ENCODE data around the gene GSAP.
"Not testable (repeated sequence)": the region's sequence is repeated elsewhere in the genome, so short reads cannot be mapped to it uniquely, and the experiment has no call there.

The GSAP gene

DNA sequence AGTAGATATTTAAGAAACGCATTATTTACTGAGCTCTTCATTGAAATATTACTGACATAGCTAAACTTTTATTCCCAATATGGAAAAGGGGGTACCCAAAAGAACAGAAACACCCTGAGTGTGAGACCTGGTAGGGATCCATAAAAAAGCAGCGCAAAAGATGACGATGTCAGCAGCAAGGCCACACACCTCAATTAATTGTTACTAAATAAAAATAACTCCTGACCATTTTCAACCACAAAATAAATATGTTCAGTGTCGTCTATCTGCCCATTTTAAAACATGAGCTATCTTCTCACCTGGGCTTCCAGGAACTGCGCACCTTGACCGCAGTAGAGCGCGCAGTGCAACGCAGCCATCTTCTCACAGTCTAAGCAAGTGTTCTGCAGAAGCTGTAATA is 61.2 kb downstream of the GSAP start:
- DNase-seq (ENCODE audit: low read depth) = no peak

DNA sequence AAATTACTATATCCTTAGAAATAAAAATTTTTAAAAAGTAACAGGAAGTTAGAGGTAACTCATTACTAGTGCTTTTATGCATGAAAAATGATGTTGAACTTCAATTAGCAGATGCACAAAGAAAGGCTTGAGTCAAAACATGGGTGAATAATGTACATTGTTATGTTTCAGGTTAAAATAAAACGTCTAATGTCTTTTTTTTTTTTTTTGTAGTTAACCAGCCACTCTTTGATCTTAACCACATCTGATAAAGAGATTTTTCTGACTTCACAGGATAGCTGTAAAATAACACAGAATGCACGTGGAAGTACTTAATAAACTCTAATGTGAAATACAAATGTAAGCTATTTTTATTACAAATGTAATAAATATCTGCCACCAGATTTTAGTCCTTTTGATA is 61.7 kb downstream of the GSAP start:
- no peak for DNase-seq (ENCODE audit: low read depth)

DNA sequence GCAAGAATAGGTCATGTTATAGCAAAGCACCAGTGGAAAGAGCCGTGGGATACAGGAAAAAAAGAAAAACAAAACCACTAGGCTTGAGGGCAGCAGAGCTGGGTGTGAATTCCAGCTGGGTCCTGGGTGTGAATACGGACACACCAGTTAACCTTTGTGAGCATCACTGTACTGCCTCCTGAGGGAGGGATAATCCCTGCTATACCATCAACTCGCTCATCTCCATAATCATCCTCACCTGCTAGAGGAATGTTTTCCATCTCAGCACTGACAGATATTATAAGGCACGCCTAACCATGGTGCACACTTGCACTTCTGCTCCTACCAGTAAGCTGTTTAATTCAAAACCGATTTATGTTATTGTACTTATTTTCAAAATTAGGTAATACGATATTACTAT is 62.2 kb downstream of the GSAP start:
- no peak for DNase-seq (ENCODE audit: low read depth)

DNA sequence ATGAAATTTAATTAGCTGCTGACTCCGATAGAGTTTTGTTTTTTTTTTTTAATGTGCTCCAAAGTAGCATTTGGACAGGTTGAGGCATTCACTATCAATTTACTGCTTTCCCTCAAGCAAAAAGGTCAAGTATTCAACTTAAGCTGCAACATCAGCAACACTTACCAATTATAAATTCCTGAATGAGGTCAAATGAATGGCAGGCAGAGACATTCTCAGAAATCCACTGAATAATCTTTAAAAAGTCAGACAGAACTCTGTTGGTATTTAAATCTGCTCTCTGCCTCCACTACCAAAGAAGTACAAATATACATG is 62.8 kb downstream of the GSAP start:
- DNase-seq (ENCODE audit: low read depth) = no peak

DNA sequence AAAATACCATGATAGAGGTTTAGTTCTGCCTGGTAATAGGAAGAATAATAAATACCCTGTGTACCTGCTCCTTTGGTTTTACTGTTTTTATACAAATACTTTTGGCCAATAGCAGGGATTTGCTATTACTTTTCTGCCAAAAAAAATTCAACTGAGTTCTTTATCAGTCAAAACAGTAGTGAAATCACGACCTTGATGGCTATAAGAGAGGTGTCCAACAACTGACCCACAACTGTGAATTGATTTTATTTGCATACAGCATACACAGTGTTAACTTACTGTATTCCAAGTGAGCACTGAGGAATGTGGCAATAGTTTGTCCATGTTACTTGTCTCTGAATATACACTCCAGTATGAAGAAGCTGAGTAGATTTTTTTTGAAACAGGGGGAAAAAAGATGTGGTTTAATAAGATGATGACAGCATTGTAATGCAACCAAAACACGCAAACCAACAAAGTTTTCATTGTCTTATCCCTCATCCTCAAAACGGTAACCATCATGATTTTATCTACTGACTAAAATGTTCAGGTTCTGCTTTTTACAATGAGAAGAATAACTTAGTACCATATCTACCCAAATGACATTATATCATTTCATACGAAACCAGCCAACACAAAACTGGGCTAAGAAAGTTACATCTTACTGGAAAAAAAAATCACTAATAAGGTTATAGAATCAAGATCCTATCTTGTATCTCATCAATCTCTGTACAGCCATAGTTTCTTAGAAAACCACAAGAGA is 63.3 kb downstream of the GSAP start:
- no peak for DNase-seq (ENCODE audit: low read depth)

DNA sequence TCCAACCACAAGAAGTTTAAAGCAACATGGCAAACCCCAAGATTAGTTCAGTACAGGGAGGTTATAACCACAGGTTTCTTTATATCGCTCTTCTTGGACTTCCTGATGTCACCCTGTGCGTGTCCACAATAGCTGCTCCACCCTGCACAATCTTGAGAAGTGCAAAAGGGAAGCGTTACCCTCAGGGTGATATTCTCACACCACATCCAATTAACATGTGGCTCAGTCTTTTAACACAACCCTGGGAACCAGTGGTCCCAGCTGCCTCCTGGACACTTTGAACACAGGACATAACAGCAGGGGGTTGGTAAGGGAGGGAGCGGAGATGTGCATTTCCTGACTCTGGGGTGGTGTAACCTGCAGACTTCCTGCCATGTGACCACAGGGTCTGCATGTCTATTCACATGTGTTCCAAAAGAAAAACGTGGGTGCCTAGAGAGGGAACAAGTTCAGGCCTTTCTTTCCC is 64.6 kb downstream of the GSAP start:
- peak; percentile 26 for DNase-seq (ENCODE audit: low read depth)

DNA sequence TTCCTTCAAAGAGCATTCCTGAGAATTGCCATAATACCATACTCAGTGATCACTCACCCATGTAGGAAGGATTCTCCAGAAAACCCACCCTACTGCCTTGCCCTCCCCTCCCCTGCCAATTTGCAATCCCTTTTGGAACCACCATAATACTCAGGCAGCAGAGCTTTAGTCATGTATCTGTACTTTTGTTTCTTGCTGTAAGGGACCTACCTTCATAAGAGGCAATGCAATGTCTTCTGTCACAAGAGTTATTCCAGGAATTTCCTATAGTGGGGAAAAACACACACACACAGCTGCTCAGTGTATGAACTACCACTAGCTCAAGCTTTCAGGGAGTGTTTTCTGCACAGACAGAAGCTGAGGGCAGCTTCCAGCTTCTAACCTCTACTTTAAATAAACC is 67.0 kb downstream of the GSAP start:
- no peak for DNase-seq (ENCODE audit: low read depth)

DNA sequence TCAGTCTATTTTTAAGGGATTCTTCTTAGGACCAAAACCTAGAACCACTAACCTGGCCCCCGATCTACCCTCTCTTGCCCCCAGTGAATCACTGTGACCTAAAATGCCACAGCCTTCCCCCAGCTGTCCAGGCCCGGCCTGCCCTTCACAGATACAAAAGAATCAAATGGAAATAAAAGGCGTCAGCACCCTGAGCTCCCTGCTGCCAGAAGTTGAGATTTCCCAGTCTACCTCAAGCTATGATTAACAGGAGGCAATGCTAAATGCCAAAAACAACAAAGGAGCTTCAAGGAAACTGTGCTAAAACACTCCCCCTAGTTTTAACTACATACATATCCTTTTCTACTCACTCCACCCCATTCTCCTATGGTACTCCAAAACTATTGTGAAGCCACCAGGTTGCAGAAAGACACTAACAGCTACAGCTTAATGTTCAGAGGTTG is 67.8 kb downstream of the GSAP start:
- DNase-seq (ENCODE audit: low read depth) = no peak

DNA sequence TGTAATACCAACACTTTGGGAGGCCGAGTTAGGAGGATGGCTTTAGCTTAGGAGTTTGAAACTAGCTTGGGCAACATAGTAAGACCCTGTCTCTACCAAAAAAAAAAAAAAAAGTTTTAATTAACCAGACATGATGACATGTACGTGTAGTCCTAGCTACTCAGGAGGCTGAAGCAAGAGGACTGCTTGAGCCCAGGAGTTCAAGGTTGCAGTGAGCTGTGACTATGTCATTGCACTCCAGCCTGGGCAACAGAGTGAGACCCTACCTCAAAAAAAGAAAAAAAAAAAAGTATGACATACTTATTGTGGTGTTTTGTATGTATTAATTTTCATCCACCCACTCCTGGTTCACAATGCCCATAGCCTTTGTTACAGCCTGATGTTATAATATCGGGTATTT is 69.7 kb downstream of the GSAP start:
- no peak for DNase-seq (ENCODE audit: low read depth)

DNA sequence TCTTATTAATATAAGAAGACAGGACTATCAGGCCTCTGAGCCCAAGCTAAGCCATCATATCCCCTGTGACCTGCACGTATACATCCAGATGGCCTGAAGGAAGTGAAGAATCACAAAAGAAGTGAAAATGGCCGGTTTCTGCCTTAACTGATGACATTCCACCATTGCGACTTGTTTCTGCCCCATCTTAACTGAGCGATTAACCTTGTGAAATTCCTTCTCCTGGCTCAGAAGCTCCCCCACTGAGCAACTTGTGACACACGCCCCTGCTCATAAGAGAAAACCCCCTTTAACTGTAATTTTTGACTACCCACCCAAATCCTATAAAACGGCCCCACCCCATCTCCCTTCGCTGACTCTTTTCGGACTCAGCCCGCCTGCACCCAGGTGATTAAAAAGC is 70.7 kb downstream of the GSAP start:
- DNase-seq (ENCODE audit: low read depth) = not testable (repeated sequence)

DNA sequence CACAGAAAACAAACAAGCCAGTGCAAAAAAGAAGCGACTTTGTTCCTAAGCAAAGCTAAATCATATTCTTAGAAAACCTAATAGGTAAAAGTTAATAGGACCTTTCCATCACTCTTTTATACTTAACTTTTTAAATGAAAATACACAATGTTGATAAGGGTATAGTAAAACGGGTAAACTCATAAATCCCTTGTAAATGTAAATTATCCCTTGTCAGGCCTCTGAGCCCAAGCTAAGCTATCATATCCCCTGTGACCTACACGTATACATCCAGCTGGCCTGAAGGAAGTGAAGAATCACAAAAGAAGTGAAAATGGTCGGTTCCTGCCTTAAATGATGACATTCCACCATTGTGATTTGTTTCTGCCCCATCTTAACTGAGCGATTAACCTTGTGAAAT is 76.4 kb downstream of the GSAP start:
- DNase-seq (ENCODE audit: low read depth) = no peak

DNA sequence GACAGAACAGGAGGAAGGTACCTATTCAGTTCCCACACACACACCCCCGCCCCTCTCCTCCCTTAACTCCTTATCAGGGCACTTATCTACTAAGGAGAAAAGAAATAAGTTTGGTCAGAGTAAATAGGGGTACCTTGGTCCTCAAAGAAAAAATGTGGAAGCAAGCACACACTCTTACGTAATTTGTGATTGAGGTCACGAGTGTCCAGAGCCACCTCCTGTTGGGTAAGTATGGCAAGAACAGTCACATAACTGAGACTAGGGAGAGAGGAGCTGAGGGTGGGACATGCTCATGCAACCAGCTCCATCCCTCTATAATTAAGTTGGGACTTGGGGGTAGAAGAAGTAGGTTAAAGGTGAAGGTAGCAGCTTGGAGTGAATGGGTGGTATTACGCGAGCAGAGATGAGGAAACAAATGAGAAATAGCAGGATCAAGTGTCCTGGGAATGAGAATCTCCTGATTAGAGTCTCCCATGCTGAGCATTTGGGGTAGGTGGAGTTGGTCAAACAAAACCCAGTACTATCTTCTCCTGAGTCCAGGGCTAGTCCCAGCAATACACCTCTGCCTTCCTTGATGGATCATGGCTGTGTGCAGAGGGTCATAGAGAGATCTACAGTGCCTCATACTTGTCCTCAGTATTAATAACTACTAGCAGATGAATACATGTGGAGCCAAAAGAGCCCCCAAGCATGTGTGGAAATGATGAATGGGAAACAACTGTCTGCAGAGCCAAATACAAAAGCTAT is 77.1 kb downstream of the GSAP start:
- DNase-seq (ENCODE audit: low read depth) = no peak

DNA sequence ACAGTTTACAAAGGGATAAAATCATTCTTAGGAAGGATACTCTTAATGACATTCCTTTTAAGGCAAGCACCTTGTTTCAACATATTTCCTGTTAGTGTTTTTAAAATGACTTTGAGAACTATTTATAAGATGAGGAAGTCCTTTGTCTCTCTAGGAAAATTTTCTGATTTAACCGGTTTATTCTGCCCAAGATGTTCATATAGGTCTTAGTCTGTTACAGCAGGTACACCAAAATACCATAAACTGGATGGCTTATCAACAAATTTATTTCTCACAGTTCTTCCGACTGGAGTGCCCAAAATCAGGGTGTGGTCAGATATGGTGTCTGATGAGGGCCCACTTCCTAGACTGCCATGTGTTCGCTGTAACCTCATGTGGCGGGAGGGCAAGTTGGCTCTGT is 77.9 kb downstream of the GSAP start:
- DNase-seq (ENCODE audit: low read depth) = no peak

DNA sequence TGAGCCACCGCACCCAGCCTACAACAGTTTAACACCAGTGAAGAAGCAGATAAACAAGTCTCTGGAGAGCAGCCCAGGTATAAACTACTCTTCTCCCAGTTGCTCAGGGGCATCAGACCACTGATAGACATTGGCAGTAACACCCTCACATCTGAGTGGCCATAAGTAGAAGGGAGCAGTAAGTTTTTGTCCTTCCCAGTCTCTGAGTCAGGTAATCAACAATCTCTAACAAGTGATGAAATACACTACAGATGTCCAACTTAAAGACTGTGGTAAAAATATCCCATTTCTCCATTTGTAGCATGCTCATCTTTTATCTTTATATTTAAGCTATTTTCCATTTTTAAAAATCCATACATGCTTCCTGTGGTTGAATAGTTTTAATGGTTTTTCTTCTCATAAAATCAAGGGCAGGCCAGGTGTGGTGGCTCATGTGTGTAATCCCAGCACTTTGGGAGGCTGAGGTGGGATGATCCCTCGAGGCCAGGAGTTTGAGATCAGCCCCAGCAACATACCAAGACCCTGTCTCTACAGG is 78.6 kb downstream of the GSAP start:
- no peak for DNase-seq (ENCODE audit: low read depth)

DNA sequence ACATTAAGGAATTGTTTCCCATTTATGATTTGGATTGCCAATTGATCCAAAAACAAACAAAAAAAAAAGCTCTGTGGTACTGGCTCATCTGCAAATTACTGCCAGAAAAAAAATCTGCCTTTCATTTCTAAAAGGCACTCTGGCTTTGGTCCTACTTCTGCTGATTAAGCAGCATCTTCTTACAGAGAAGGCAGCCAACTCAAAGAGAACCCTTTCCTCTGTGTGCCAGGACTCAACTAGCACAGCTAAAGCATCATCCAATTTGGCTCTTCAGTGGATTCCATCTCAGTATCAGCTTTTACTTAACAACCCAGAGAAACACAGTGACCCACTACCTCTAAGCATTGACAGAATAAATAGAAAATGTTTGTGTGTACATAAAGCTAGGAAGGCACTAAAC is 80.6 kb downstream of the GSAP start:
- no peak for DNase-seq (ENCODE audit: low read depth)

DNA sequence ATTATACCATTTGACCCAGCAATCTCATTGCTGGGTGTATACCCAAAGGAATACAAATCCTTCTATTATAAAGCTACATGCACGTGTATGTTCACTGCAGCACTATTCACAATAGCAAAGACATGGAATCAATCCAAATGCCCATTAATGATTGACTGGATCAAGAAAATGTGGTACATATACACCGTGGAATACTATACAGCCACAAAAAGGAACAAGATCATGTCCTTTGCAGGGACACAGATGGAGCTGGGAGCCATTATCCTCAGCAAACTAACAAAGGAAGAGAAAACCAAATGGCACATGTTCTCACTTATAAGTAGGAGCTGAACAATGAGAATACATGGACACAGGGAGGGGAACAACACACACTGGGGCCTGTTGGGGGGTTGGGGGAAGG is 82.1 kb downstream of the GSAP start:
- not testable (repeated sequence) for DNase-seq (ENCODE audit: low read depth)

DNA sequence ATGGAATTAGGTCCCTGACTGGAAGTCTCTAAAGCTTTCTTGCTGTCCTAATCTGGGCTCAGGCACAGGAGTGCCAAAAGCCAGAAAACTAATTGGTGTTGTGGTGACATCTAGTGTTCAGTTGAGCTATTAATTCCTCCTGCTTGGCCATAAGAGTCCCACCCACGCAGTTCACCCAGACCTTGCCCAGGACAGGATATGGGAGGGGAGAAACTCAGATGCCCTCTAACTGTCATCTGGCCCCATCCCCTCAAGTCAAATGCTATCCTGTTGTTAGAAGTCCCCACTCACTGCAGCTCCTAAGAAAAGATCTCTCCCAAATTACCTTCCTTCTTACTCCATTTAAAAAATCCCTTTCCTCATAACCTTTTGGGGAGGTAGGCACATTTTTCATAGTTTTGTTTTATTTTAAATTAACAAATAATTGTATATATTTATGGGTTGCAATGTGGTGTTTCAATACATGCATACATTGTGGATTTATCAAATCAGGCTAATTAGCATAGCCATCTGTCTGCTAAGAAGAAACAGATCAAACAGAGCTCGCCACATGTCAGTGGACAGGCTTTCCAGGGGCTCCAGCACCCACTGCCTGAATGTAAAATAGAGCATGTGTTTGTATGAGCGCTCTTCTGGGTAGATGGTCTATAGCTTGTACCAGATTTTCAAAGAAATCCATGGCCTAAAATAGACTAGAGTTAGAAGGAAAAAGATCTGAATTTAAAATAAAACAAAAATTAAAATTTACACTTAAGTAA is 84.0 kb downstream of the GSAP start:
- DNase-seq (ENCODE audit: low read depth) = peak; percentile 15

DNA sequence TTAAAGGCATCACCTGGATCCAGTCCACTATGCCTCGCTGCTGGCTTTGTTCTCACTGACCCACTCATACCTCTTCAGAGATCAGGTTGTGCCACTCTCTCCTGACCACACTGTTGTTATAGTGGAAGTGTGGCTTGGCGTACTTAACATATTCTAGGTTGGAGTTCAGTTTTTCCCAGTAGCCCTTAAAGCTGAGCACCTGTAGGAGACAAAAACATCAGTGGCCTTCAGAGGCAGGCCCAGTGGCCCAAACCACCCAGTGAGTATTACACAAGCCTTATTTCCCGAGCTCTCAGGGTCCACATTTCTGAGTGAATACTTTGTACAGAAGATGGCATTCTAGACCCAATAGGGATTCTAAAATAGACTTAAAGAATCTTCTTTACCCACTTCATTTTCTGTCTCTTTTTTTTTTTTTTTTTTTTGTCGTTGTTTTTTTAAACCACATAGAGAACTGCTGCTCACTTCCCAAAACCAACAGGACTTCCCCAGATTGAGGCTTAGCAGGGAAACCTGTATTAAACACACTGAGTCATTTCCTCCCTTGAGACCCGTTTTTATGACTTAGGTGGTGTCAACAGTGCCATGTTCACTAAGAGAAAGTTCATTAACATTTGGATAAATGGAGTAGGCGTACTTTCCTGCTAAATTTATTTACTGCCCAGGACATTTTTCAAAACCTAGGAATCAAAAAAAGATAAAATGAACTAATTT is 85.8 kb downstream of the GSAP start:
- DNase-seq (ENCODE audit: low read depth) = no peak

DNA sequence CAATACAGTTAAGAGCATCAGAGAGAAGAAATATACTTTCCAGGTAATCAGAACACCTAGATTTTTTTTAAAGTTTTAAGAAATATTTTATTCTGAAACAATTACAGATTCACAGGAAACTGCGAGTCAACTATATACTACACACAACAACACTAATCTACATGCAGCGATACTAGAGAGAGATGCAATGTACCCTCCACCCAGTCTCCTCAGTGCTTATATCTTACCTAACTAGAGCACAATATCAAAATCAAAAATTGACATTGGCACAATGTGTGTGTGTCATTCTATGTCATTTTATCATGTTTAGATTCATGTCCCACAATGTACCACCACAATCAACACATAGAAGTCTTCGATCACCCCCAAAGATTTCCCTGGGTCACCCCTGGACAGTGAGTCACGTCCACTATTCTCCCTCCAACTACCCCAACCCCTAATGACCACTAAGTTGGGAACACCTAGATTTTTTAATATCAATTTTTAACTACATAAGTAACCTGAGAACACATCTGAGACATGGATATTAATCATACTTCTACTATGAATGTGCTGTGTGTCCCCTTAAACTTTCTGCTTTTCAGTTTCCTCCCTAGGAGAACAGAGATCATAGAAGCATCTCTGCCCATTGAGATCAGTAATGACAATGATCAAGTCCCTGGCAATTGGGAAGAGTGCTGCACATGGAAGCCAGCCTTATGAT is 86.5 kb downstream of the GSAP start:
- DNase-seq (ENCODE audit: low read depth) = no peak

DNA sequence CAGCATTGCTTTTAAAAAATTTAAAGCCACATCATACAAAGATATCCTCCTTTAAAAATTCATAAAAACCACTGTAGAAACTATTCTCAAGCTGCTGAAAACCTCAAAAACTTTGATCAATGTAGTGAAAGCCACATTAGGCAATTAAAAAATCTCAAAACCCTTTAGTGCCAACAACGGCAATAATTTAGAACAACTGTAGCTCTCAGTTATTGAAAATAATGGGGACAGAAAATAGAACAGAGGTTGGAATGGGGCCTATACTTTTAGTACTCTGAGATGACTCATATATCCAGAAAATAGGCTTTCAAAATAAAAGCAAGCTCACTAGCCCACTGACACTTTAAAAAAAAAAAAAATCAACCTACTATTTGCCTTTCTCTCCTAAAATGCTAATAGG is 87.5 kb downstream of the GSAP start:
- DNase-seq (ENCODE audit: low read depth) = no peak

DNA sequence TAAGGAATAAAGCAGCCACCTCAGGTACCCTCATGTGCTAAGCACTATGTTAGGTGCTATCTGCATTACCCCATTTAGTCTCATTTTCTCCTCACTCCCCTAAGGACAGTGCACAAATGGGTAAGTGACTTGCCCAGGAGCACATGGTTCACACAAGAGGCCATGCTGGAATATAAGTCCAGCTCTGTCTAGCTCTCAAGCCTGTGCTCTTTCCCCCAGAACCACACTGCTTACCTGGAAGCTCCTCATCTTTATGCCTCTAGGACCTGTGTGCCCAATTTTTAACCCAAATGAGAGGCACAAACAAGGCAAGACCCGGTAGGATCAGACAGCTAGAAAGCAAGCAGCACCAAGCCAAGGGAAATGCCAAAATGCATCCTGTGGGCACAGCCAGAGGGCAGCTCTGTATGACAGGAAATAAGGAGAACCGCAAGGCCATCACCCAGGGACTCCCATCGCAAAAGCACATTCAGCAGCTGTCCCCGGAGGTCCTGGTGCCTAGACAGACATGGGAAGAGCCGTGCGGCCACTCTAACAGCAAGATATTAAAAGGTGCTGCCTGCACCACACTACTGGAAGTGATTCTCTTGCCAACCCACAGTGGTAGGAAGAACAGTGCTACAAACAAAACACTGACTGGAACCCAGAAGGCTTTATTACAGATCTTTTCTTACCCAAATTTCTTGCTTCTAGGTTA is 88.1 kb downstream of the GSAP start:
- no peak for DNase-seq (ENCODE audit: low read depth)

All from stimulated activated CD8-positive, alpha-beta memory T cell treated with anti-CD3 and anti-CD28 coated beads, Interleukin-4, amount 100 ng/mL, for 24 hours (primary cell).